Activated T-cell treated with anti-CD3 and anti-CD28 coated beads for 1 hour (primary cell): ENCODE measurements around the gene SMARCA4.
"Not testable (repeated sequence)": the region's sequence is repeated elsewhere in the genome, so short reads cannot be mapped to it uniquely, and the experiment has no call there.

Experiments used
- DNase-seq: peaks from one replicate; pipeline ENCODE4 v3.0.0-alpha.2; 2020; ENCODE audit warnings: low read depth

SMARCA4 gene

GRCh38 chr19:10976131-10976892 lies 15.5 kb downstream of the SMARCA4 start:
- DNase-seq, result no peak

GRCh38 chr19:10977742-10978092 lies 16.9 kb downstream of the SMARCA4 start:
- no peak for DNase-seq

- no peak for DNase-seq
These were observed 19.1 kb downstream of the SMARCA4 start for GRCh38 chr19:10979951-10980381.

GRCh38 chr19:10981252-10981895 lies 20.5 kb downstream of the SMARCA4 start:
- no peak for DNase-seq

- no peak for DNase-seq
These were observed 22.2 kb downstream of the SMARCA4 start for GRCh38 chr19:10983026-10983425.

- no peak for DNase-seq
These were observed 23.4 kb downstream of the SMARCA4 start for GRCh38 chr19:10984166-10984735.

GRCh38 chr19:10985502-10985901 lies 24.7 kb downstream of the SMARCA4 start:
- DNase-seq, result no peak

GRCh38 chr19:10986301-10987127 lies 25.7 kb downstream of the SMARCA4 start:
- DNase-seq, result no peak

GRCh38 chr19:10987571-10988297 lies 26.9 kb downstream of the SMARCA4 start:
- DNase-seq, result no peak

GRCh38 chr19:10988380-10988779 lies 27.6 kb downstream of the SMARCA4 start:
- DNase-seq, result no peak

GRCh38 chr19:10988921-10989320 lies 28.1 kb downstream of the SMARCA4 start:
- DNase-seq, result no peak

- no peak for DNase-seq
These were observed 30.2 kb downstream of the SMARCA4 start for GRCh38 chr19:10991076-10991475.

- no peak for DNase-seq
These were observed 30.8 kb downstream of the SMARCA4 start for GRCh38 chr19:10991521-10992081.

- DNase-seq, result not testable (repeated sequence)
These were observed 31.3 kb downstream of the SMARCA4 start for GRCh38 chr19:10992174-10992573.

GRCh38 chr19:10995926-10996600 lies 35.2 kb downstream of the SMARCA4 start:
- no peak for DNase-seq

- DNase-seq, result no peak
These were observed 37.3 kb downstream of the SMARCA4 start for GRCh38 chr19:10998045-10998533.

- no peak for DNase-seq
These were observed 37.8 kb downstream of the SMARCA4 start for GRCh38 chr19:10998666-10999065.

- DNase-seq, result no peak
These were observed 44.7 kb downstream of the SMARCA4 start for GRCh38 chr19:11005521-11005920.

GRCh38 chr19:11007385-11007784 lies 46.6 kb downstream of the SMARCA4 start:
- no peak for DNase-seq

- DNase-seq, result no peak
These were observed 47.2 kb downstream of the SMARCA4 start for GRCh38 chr19:11007962-11008532.
